ENCODE measurements around the gene DYTN. TPM values are rescaled to one million over a fixed set of nuclear protein-coding genes. Genes with fewer than 3 reads are reported as not detected.

Gene DYTN, protein sequence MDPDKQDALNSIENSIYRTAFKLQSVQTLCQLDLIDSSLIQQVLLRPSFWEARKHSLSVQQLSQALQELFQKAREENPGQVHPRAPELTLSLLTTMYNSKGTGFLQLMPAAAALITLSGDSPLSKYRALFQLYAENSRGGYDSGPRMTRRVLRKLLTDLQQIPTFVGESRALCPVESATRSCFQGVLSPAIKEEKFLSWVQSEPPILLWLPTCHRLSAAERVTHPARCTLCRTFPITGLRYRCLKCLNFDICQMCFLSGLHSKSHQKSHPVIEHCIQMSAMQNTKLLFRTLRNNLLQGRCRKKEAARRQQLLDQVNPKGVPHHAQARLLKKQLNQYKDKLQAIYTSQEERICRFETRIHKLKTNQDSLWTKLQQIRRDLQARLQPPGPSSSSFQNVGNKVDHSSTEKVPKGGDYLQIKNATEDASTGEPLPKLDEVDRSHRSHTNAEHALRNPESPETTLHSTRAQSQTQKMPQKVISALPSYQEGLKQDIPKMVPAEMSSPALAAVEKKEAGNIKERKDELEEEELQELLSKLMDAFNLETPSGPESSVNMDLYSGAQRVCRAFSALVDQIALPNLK
- total RNA-seq (2022; extraction: Qiagen RNA extraction), result not detected in 5 replicates

DNA sequence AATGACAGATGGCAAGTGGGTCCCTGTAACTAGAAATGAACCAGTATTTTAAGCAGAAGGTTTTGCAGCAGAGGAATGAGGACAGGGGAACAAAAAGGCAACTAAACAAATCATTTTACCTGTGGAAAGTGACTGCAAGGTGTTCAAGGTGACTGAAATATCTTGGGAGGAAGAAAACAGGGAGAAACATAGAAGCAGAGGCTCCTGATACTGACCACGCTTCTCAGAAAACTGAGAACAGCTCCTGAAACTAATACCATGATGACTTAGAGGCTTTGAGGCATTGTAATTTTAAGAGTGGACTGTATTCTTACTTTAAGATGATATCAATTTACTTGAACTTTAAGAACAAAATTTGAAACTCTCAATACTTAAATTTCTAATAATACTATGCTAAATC lies at the start of gene DYTN:
Gene DYTN, minus strand, starts transcription at position 101 of the 400 bp plus-strand sequence. CDS start 117 bp downstream, outside the sequence.

DNA sequence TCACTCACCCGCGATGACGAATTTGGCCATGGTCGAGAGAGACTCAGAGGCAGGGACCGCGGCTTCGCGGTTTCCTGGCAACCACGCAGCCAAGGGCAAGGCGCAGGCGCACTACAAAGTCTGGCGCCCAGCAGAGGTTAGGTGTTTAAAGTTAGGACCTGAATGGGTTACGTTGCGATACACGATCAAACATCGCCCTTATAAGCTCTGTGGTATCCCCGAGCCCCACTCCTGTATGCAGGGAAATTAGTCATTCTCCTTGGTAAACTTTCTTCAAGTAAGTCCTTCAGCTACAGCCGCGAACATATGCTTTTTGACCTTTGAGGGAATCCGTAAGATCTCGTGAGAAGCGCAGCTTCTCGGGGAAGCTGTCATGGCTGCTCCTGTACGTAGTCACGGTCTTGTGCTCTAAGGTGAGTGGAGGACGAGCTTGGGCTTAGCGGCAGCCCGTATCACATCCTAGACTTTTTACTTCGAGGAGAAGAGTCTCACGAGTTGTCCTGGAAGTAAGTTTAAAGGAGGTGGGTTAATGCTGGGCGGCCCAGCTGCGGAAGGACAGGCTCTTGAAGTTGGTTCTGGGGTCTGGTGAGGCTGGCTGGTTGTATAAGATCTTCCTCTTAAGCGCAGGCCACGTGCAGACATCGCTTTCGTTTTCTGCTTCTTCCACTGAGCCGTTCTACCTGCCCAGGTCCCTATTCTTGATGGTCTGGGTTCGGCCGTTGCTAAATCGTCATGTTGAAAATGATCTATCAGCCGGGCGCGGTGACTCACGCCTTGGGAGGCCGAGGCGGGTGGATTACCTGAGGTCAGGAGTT lies 47.3 kb upstream of the DYTN start, which contains the start of the genes FASTKD2 and MDH1B:
Gene FASTKD2, plus strand, starts transcription at position 365 of the 815 bp plus-strand sequence. CDS start 1,088 bp downstream, outside the sequence.
Gene MDH1B, minus strand, starts transcription at position 87 of the 815 bp plus-strand sequence. Its CDS starts 57 bp downstream, at position 30.

DNA sequence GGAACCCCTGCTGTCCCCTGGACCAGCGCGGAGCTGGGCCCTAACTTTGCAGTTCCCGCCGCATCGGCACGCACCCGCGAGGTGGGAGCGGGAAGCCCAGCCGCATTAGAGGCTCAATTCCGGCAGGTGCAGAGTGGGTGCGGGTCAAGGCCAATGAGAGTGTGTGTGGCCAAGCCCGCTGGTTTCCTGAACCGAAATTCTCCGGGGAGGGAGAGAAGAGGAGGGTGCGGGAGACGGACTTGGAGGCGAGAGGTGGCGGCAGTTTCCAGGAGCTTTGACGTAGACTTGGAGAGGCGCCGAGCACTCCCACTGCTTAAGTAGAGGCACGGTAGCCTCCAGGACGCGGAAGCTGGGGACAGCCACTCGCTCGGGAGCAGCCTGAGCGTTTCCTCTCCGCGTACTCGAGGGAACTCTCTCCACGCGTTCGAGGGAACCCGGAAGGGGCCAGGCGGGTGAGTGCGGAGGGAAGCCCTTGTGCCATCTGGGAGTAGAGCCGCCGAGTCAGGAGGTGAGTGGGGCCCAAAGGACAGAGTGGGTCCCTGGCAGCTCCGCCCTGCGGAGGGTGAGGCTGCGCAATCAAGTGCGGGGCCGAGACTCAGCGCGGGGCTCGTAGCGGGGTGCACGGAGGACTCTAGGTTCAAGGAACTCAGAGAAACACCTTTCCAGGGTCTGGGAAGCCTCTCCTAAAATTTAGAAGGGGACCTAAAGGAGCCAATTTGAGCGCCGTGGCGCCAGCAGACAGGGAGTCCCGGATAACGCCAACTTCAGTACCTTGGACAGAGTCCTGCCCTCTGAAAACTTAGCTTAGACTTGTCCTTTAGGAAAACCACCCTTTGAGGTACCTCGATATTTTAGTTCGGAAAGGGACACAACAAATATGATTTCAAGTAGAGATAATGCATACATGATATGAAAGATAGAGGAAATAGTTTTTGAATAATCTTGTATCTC lies 75.8 kb downstream of the DYTN start, which contains the start of gene FAM237A:
Gene FAM237A, plus strand, starts transcription at position 413 of the 951 bp plus-strand sequence. CDS start 1,750 bp downstream, outside the sequence.

Other genes starting within 250 kb of the DYTN start
- gene FAM237A, start 75.9 kb downstream of the DYTN start, total RNA-seq (2022; extraction: Qiagen RNA extraction), result not detected in 5 replicates
- 1.1 to 1.7 TPM (median 1.5 TPM) in 5 replicates for gene MDH1B, start 46.9 kb upstream of the DYTN start, total RNA-seq (2022; extraction: Qiagen RNA extraction)
- gene FASTKD2, start 47.2 kb upstream of the DYTN start, total RNA-seq (2022; extraction: Qiagen RNA extraction), result 29.0 to 39.1 TPM (median 30.7 TPM) in 5 replicates
- gene CPO, start 221.1 kb upstream of the DYTN start, total RNA-seq (2022; extraction: Qiagen RNA extraction), result 0.05 to 0.11 TPM (median 0.09 TPM) in 4 of 5 replicates, not detected in the other

All from A549 treated with AZD2906 at 1 μM for 4 hours (cell line).